Measurements from ENCODE around the gene CYFIP1. TPM values are rescaled to one million over a fixed set of nuclear protein-coding genes. Genes with fewer than 3 reads are reported as not detected.

CYFIP1 gene
- total RNA-seq, 2 donors from 2014 or later: 10.8 to 19.8 TPM

DNA sequence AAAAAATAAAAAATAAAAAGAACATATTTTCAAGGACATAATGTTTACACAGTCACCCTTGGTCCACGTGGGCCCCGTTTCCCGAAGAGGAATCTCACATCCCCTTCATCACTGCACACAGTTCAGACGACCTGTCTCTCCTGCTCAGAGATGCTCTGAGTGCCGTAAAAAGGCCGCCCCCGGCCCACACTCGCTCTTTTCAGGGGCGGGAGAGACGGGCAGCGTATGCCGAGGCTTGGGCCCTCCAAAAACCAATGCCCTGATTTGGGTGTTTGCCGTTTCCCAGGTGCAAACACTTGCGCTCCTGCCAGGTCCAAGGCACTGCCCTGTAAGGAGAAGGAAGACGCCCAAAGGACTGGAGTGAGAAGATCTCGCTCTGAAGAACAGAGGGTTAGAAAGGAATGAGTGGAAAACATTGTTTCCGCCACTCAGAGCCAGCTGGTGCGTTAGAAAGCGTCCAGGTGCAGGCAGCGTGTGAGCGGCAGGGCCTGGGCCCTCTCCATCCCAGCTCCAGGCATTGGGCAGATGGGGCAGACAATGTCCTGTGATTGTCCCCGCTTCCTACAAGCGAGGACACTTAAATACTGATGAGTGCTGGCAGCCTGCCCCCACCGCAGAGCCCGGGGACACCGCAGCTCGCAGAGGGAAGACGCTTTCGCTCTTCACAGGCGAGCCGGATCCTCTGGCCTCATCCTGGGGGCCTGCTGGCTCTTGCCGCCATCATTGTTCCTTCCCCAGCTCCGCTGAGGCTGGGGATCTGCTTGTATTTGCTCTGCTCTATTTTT lies 88.5 kb downstream of the CYFIP1 start:
- H3K27me3 Mint-ChIP-seq: no peaks in the 10 kb centered on the region
- no peaks in the 10 kb centered on the region for H3K36me3 Mint-ChIP-seq
- ATAC-seq (no peak), DNase-seq (ENCODE audit: low spot score) (no peak)
- H3K27ac Mint-ChIP-seq: no peak overlapping the region
- H3K4me3 Mint-ChIP-seq: no peak overlapping the region
- peaks cover 0 to 2% of the 10 kb centered on the region in 2 donors for H3K4me1 Mint-ChIP-seq (ENCODE audit: low read depth in 2 of 2)
- no peaks in the 10 kb centered on the region for H3K9me3 Mint-ChIP-seq

DNA sequence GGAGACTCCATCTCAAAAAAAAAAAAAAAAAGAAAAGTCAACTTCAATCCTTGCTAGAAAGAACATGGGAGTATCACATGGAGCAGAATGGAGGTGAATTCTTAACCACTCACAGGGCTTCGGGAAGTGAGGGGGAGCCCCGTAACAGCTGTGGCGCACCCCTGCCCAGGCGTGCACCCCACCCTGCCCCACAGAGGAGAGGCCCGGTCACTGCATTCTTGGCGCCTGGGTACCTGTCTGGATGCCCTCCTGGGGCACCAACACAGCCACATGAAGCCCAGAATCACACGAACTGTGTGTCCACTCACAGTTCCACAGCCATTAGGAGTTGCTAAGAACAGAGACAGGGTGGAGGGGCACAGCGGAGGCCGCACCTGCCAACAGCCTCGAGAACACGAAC lies 89.9 kb downstream of the CYFIP1 start:
- DNase-seq (ENCODE audit: low spot score): no peak
- Mint-ChIP-seq H3K27ac (no peak overlapping the region), H3K9me3 (no peaks in the 10 kb centered on the region), H3K36me3 (no peaks in the 10 kb centered on the region), H3K4me3 (no peak overlapping the region), H3K27me3 (no peaks in the 10 kb centered on the region), H3K4me1 (ENCODE audit: low read depth in 2 of 2) (peaks cover 0 to under 1% of the 10 kb centered on the region in 2 donors)
- ATAC-seq: no peak

DNA sequence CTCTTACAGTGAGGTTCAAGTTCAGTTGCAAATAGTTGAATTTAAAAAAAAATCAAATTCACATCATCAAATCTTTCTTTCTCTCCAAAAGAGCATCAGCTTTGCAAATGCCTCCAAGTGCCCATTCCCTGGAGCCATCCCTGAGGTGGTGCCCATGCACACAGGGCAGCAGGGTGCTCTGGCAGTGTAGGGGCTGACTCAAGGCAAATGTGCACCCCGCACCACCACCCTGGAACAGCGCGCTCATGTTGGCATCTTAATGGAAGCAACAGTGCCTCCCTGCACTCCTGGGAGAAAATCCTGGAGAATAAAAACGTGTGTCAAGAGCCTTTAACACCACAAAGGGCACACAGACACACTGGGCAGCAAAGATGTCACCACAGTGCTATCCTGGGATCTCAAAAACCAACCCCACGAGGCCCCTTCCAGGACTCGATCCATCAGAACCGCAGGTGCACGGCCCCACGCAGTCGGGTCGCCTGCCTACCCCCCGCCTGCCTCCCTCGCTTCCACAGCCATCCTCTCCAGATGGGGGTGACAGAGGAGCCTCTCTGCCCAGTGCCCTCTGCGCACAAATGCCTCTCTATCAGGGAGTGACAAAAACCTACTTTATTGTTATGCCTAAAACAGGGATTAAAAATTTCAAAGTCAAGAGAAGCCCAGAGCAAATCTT lies 90.9 kb downstream of the CYFIP1 start:
- Mint-ChIP-seq H3K27me3 (no peaks in the 10 kb centered on the region), H3K36me3 (no peaks in the 10 kb centered on the region), H3K4me3 (no peak overlapping the region), H3K9me3 (no peaks in the 10 kb centered on the region), H3K27ac (no peak overlapping the region), H3K4me1 (ENCODE audit: low read depth in 2 of 2) (peaks cover 0 to 2% of the 10 kb centered on the region in 2 donors)
- no peak for DNase-seq (ENCODE audit: low spot score)
- no peak for ATAC-seq

DNA sequence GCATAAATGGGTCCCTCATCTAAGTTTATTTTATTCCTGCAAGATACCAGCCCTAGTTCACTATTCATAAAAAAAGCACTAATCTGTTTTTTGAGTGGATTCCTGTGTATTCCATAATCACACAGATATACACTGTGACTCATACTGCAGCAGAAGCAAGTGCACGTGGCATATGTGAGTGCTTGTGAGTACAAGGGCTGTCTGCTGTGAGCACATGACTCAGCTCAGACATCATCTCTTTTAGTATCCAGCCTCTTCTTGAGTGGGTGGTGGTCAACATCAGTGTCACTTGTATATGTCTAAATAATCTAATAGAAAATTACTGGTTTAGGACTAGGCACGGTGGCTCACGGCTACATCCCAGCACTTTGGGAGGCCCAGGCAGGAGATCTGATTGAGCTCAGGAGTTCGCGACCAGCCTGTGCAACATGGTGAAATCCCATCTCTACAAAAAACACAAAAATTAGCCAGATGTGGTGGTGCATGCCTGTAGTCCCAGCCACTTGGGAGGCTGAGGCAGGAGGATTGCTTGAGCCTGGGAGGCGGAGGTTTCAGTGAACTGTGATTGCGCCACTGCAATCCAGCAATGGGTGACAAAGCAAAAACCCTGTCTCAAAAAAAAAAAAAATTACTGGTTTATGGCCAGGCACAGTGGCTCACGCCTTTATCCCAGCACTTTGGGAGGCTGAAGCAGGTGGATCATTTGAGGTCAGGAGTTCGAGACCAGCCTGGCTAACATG lies 91.9 kb downstream of the CYFIP1 start:
- peaks cover 0 to 6% of the 10 kb centered on the region in 2 donors for H3K4me1 Mint-ChIP-seq (ENCODE audit: low read depth in 2 of 2)
- no peak overlapping the region for H3K4me3 Mint-ChIP-seq
- H3K36me3 Mint-ChIP-seq: no peaks in the 10 kb centered on the region
- no peaks in the 10 kb centered on the region for H3K9me3 Mint-ChIP-seq
- no peaks in the 10 kb centered on the region for H3K27me3 Mint-ChIP-seq
- H3K27ac Mint-ChIP-seq: no peak overlapping the region
- DNase-seq (ENCODE audit: low spot score) (no peak), ATAC-seq (no peak)

DNA sequence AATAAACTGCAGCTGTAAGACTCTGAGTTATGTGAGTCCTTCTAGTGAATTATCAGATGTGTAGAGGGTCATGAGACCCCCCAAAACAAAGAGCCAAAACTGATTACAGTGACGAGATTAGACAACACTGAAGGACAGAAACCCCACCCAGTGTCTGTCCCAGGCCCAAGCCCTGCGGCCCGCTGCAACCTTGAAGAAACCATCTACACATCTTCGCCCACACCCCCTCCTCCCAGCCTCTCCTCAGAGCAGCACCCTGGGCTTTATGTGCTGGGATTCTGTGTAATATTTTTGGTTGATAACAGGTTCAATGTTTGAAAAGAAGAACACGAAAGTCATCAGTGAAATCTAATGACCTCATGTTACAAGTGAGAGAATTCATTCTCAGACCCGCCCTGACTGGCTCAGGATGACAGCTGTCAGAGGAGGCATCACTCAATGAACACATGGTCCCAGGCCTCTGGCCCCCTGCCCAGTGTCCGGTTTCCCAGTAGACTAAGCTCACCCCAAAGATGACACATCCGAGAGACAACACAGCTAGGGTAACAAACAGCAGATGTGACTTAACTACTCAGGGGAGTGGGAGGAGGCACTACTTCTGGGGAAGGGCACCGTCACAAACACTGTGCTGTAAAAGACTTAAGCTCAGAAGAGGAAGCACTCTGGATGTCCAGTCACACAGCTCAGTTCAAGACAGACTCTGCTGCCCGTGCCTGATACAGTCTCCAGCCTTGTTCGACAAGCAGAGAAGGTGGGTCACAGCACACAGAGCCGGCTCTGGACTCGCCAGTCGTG lies 92.8 kb downstream of the CYFIP1 start:
- ATAC-seq (peak in 1 of 2 donors; percentile 40), DNase-seq (ENCODE audit: low spot score) (no peak)
- Mint-ChIP-seq H3K36me3 (no peaks in the 10 kb centered on the region), H3K4me3 (no peak overlapping the region), H3K27ac (no peak overlapping the region), H3K4me1 (ENCODE audit: low read depth in 2 of 2) (peaks cover 0 to 6% of the 10 kb centered on the region in 2 donors), H3K9me3 (no peaks in the 10 kb centered on the region), H3K27me3 (no peaks in the 10 kb centered on the region)

DNA sequence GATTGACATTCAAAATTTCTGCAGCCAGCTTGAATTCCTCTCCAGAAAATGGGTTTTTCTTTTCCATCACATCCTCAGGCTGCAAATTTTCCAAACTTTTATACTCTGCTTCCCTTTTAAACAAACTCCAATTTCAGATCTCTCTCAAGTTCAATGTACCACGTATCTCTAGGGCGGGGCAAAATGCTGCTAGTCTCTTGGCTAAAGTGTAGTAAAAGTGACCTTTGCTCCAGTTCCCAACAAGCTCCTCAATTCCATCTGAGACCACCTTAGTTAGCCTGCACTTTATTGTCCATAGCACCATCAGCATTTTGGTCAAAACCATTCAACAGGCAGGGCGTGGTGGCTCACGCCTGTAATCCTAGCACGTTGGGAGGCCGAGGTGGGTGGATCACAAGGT lies 95.0 kb downstream of the CYFIP1 start:
- no peaks in the 10 kb centered on the region for H3K27me3 Mint-ChIP-seq
- H3K27ac Mint-ChIP-seq: no peak overlapping the region
- no peaks in the 10 kb centered on the region for H3K9me3 Mint-ChIP-seq
- DNase-seq (ENCODE audit: low spot score) (no peak), ATAC-seq (no peak)
- H3K4me3 Mint-ChIP-seq: no peak overlapping the region
- H3K4me1 Mint-ChIP-seq (ENCODE audit: low read depth in 2 of 2): peaks cover 0 to 6% of the 10 kb centered on the region in 2 donors
- H3K36me3 Mint-ChIP-seq: no peaks in the 10 kb centered on the region

DNA sequence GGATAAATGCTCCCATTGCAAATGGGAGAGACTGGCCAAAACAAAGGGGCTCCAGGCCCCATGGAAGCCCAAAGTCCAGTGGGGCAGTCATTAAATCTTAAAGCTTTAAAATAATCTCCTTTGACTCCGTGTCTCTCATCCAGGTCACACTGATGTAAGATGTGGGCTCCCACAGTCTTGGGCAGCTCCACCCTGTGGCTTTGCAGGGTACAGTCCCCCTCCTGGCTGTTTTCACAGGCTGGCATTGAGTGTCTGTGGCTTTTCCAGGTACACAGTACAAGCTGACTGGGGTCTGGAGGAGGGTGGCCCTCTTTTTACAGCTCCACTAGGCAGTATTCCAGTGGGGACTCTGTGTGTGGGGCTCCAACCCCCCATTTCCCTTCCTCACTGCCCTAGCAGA lies 95.8 kb downstream of the CYFIP1 start:
- no peak for DNase-seq (ENCODE audit: low spot score)
- Mint-ChIP-seq H3K4me1 (ENCODE audit: low read depth in 2 of 2) (peaks cover 0 to 6% of the 10 kb centered on the region in 2 donors), H3K27ac (no peak overlapping the region), H3K36me3 (no peaks in the 10 kb centered on the region), H3K9me3 (no peaks in the 10 kb centered on the region), H3K4me3 (no peak overlapping the region), H3K27me3 (no peaks in the 10 kb centered on the region)
- no peak for ATAC-seq

DNA sequence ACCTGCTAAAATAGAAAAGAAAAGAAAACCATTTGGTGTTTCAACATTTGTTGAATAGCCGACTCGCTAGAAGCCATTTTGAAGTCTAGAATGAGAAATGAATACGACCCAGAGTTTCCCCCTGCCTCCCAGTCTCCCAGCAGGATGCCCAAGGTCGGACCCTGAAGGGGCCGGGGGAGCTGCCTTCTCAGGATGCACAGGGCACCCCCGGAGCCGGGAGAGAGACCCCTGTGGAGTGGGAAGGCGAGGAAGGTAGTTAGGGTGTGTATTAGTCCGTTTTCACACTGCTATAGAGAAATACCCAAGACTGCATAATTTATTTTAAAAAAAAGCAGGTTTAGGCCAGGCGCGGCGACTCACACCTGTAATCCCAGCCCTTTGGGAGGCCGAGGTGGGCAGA lies 97.0 kb downstream of the CYFIP1 start:
- Mint-ChIP-seq H3K4me1 (ENCODE audit: low read depth in 2 of 2) (peaks cover 0 to 6% of the 10 kb centered on the region in 2 donors), H3K27ac (no peak overlapping the region), H3K4me3 (no peak overlapping the region), H3K9me3 (no peaks in the 10 kb centered on the region), H3K27me3 (no peaks in the 10 kb centered on the region), H3K36me3 (no peaks in the 10 kb centered on the region)
- ATAC-seq (no peak), DNase-seq (ENCODE audit: low spot score) (no peak)

DNA sequence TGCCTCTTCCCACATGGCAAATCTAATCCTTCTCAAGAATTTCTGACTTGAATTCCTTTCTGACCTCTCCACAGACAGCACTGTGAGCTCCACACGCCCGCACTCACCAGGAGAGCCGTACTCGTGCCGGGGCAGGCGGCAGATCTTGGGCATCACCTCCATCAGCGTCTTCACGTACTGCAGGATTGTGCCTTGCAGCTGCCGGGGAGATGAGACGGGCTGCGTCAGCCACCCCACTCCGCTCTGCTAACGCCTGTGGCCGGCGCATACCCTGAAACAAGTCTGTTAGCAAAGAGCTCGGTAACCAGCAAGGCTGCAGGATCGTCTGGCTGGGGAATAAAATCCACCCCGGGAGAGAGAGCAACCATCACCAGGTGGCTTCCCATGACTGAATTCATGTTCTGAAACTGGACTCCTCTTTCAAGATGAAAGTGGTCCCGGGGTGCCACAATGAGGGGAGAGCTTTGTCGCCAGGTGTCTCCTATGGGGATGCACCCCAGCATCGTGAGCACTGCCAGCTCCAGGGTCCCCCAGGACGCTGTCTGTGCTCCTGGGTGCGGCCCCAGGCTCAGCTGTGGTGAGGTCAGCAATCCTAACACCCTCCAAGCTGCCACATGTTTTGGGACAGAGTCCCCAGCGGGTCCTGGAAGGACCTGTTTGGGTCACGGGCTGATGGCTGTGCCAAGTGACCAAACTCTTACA lies 98.3 kb downstream of the CYFIP1 start:
- H3K4me3 Mint-ChIP-seq: no peak overlapping the region

DNA sequence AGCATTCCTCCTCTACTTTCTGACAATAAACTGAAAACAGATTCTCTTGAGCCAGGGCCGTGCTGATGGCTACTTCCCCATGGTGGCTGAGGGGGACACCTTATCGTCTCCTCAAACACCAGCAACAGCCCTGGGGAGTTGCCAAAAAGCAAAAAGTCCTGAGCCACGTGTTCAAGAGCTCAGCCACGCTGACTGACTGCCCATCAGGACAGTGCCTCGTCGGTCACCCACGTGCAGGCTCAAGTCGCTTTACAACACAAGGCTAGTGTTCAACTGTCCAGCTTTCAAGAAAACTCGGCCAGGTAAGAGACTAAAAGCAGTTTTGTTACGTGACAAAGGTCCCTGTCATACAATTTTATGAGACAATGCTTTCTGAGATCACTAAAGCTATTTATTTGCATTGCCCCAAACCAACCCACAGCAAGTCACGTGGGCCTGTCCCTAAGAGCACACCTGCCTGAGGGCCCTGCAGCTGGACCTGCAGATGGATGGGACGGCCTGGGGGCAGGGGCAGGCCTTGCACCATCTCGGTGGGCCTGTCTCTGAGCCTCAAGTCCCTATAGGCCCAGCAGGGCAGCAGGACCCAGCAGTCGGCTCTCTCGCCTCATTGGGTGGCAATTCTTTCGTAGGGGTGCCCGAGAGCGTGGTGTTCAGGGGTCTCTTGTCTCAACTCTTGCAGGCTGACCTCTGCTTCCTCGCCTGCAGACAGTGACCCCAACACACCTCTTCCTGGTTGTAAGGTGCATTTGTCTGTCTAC lies 99.0 kb downstream of the CYFIP1 start:
- Mint-ChIP-seq H3K9me3 (no peaks in the 10 kb centered on the region), H3K4me1 (ENCODE audit: low read depth in 2 of 2) (peaks cover 0 to 6% of the 10 kb centered on the region in 2 donors), H3K4me3 (no peak overlapping the region), H3K27ac (no peak overlapping the region), H3K36me3 (no peaks in the 10 kb centered on the region), H3K27me3 (no peaks in the 10 kb centered on the region)
- DNase-seq (ENCODE audit: low spot score) (no peak), ATAC-seq (no peak)

More for the DNA sequence above, 98.3 kb downstream of the CYFIP1 start:
- H3K9me3 Mint-ChIP-seq: no peaks in the 10 kb centered on the region
- peak overlapping the region in 1 of 2 donors; percentile 19 for H3K27ac Mint-ChIP-seq
- H3K36me3 Mint-ChIP-seq: no peaks in the 10 kb centered on the region
- DNase-seq (ENCODE audit: low spot score): no peak
- ATAC-seq: no peak
- H3K27me3 Mint-ChIP-seq: no peaks in the 10 kb centered on the region
- H3K4me1 Mint-ChIP-seq (ENCODE audit: low read depth in 2 of 2): peaks cover 0 to 6% of the 10 kb centered on the region in 2 donors

DNA sequence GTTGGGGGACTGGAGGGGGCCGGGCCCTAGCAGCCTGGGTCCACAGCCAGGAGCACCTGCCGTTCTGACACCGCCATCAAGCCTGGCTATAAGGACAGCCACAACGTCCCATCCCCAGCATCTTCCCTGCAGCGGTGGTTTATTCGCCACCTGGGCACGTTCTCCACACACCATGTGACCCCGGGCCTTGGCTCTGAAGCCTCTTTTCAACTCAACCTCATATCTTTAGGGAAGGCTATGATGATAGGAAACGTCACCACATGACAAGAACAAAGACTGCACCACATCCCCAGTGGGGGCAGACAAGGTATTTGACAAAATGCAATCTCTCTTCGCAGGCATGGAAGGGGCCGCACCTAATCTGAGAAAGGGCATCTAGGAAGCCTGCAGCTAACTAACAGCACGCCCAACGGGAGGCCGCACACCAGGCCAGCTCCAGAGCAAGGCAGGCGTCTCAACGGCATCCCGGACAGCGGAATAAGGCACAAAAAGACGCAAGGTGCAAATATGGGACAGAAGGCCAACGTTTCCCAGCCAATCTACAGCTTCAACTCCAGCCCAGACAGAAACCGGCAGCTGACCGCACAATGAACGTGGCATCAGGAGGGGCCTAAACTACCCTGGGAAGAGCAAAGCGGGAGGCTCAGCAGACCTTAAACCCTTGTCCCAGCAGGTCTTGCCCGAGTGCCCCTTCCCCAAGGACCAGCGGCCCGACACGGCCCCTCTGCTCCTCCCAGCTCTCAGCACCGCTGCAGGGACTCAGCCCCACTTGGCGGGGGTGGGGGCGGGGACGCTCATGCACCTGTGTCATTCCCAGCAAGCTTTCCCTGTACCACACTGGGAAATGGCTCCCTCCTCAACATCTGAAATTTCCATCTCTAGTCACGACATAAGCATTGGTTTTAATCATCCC lies 99.8 kb downstream of the CYFIP1 start:
- ATAC-seq: no peak
- Mint-ChIP-seq H3K27me3 (no peaks in the 10 kb centered on the region), H3K4me1 (ENCODE audit: low read depth in 2 of 2) (peaks cover 0 to 6% of the 10 kb centered on the region in 2 donors), H3K4me3 (no peak overlapping the region), H3K9me3 (no peaks in the 10 kb centered on the region), H3K27ac (no peak overlapping the region), H3K36me3 (no peaks in the 10 kb centered on the region)
- DNase-seq (ENCODE audit: low spot score): no peak

DNA sequence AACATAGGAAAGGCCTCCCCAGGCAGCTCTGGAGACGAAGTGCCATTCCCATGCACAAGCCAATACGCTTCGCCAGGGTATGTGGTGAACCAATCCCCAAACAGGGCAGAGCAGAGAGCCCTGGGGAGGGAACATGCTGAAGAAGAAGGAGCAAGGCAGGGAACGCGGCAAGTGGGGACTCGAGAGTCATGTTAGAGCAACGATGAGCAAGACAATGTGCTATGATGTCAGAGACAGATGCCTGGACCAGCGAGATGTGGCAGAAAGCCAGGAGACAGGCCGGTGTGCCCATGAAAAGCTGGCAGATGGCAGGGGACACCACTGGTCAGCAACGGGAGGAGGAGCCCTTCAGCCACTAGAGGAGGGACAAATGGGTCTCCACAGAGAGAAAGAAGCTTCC lies 102.1 kb downstream of the CYFIP1 start:
- H3K4me3 Mint-ChIP-seq: no peak overlapping the region
- no peaks in the 10 kb centered on the region for H3K27me3 Mint-ChIP-seq
- no peaks in the 10 kb centered on the region for H3K9me3 Mint-ChIP-seq
- H3K36me3 Mint-ChIP-seq: no peaks in the 10 kb centered on the region
- DNase-seq (ENCODE audit: low spot score) (no peak), ATAC-seq (no peak)
- H3K4me1 Mint-ChIP-seq (ENCODE audit: low read depth in 2 of 2): no peaks in the 10 kb centered on the region
- no peak overlapping the region for H3K27ac Mint-ChIP-seq
